ENCODE data around the gene GNA15. TPM values are rescaled to one million over a fixed set of nuclear protein-coding genes. Genes with fewer than 3 reads are reported as not detected.

Gene GNA15
- total and polyA plus RNA-seq, 4 donors: 1.8 to 12.5 (median 7.0) TPM

DNA sequence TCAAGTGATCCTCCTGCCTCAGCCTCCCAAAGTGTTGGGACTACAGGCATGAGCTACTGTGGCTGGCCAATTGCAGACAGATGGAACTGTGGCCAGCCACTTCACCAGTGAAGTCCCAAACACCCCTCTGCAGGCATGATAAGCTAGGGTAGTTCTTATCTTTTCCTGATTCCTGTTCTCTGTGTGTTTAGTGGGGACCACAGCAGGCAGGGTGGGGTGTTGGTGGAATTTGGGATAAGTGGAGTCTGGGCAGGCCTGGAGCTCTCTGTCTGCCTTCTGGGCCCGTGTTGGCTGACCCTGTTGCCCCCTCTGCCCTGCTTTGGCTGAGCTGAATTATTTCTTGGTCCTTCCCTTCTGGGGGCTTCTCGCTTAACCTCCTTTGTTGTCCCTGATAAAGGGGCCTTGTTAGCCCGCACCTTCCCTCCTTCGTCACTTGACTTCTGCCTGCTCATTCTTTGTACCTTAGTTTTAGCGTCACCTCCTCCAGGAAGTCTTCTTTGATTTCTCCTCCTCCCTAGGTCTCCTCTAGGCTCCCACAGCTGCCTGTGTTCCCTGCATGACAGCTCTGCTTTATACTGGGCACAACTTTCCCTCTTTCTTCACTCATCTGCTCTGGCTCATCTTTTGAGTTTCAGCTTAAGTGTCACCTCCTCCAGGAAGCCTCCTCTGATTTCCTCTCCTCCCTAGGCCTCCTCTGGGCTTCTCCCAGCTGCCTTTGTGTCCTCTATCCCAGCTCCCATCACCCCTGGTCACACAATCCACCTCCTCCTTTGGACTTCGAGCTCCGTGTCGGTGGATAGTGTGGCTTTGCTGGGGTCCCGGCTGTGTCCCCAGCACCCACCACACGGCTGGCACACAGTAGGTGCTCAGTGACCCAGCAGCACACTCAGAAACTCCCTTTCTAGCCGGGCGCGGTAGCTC, 48.1 kb downstream of the GNA15 start:
- Histone ChIP-seq H3K27me3 (ENCODE audit: control insufficient read depth in 1 of 2, insufficient read depth in 2 of 2, low read length in 1 of 2) (no peaks in the 10 kb centered on the region), H3K4me1 (ENCODE audit: control insufficient read depth in 1 of 2, insufficient read depth in 2 of 2, low read length in 2 of 2) (no peaks in the 10 kb centered on the region)
- intact Hi-C loops (cut with DNase I): no loop called here

GRCh38 chr19:3184847-3185460, 49.1 kb downstream of the GNA15 start:
- H3K4me3 ChIP-seq (ENCODE audit: low read length in 2 of 2): peak overlapping the region; percentile 6 to 56
- no peaks in the 10 kb centered on the region for H3K9me3 ChIP-seq (ENCODE audit: control insufficient read depth, low read length)
- no peaks in the 10 kb centered on the region for H3K36me3 ChIP-seq (ENCODE audit: control insufficient read depth in 1 of 2, insufficient read depth in 2 of 2, low read length in 1 of 2)
- intact Hi-C loops (cut with DNase I): no loop called here
- H3K4me1 ChIP-seq (ENCODE audit: control insufficient read depth in 1 of 2, insufficient read depth in 2 of 2, low read length in 2 of 2): no peaks in the 10 kb centered on the region
- ATAC-seq (ENCODE audit: low FRiP score) (peak; percentile 76), DNase-seq (peak; percentile 84 to 87)
- H3K27me3 ChIP-seq (ENCODE audit: control insufficient read depth in 1 of 2, insufficient read depth in 2 of 2, low read length in 1 of 2): no peaks in the 10 kb centered on the region
- 12 to 15% methylated on average over 14 of the region's 14 CpGs for WGBS, 2 donors
- H3K27ac ChIP-seq (ENCODE audit: low read depth in 1 of 2, low read length in 2 of 2): no peak overlapping the region

More for the DNA sequence above, 48.1 kb downstream of the GNA15 start:
- peak in 1 of 2 donors; percentile 55 for DNase-seq
- Histone ChIP-seq H3K27ac (ENCODE audit: low read depth in 1 of 2, low read length in 2 of 2) (no peak overlapping the region), H3K4me3 (ENCODE audit: low read length in 2 of 2) (no peak overlapping the region), H3K9me3 (ENCODE audit: control insufficient read depth, low read length) (no peaks in the 10 kb centered on the region), H3K36me3 (ENCODE audit: control insufficient read depth in 1 of 2, insufficient read depth in 2 of 2, low read length in 1 of 2) (no peaks in the 10 kb centered on the region)
- no peak for ATAC-seq (ENCODE audit: low FRiP score)
- WGBS, 2 donors: 79 to 83% methylated on average over 13 of the region's 13 CpGs

DNA sequence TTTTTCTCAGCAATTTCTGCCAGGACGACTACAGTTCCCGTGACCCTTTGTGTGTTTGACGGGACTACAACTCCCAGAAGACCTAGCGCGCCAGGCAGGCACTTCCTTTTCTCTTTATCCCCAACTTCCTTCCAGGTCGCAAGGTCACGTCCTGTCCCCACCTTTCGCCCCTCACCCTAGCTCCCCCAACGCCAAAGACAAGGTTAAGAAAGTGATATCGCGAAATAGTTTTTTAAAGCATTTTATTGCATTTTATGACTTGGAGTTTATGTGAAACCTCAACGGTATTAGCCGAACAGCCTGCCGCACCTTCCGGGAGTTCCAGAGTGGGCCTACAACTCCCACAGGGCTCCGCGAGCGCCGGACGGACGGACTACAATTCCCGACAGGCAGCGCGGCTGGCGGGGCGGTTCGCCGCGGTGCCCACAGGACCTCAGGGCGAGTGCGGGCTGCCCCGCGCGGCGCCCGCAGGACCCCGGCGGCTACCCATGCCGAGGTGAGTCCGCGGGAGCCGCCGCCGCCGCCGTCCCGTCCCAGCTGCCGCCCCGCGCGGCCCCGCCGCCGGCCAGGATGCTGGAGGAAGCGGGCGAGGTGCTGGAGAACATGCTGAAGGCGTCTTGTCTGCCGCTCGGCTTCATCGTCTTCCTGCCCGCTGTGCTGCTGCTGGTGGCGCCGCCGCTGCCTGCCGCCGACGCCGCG, 49.8 kb downstream of the GNA15 start, which contains the start of gene NCLN:
TSS of gene NCLN (plus strand) at position 470 of the 699 bp plus-strand sequence. CDS start at position 571, 101 bp downstream.
- ATAC-seq (ENCODE audit: low FRiP score) (peak; percentile 97), DNase-seq (peak; percentile 97 to 98)
- no peaks in the 10 kb centered on the region for H3K9me3 ChIP-seq (ENCODE audit: control insufficient read depth, low read length)
- H3K27me3 ChIP-seq (ENCODE audit: control insufficient read depth in 1 of 2, insufficient read depth in 2 of 2, low read length in 1 of 2): no peaks in the 10 kb centered on the region
- WGBS, 2 donors: 0% methylated on average over 66 to 69 of the region's 69 CpGs
- intact Hi-C loops (cut with DNase I): no loop called here
- H3K4me1 ChIP-seq (ENCODE audit: control insufficient read depth in 1 of 2, insufficient read depth in 2 of 2, low read length in 2 of 2): no peaks in the 10 kb centered on the region
- H3K4me3 ChIP-seq (ENCODE audit: low read length in 2 of 2): peak within 1 kb of the TSS; percentile 52 to 56
- no peaks in the 10 kb centered on the region for H3K36me3 ChIP-seq (ENCODE audit: control insufficient read depth in 1 of 2, insufficient read depth in 2 of 2, low read length in 1 of 2)
- H3K27ac ChIP-seq (ENCODE audit: low read depth in 1 of 2, low read length in 2 of 2): no peak within 1 kb of the TSS

GRCh38 chr19:3186160-3186688, 50.4 kb downstream of the GNA15 start:
- Histone ChIP-seq H3K4me1 (ENCODE audit: control insufficient read depth in 1 of 2, insufficient read depth in 2 of 2, low read length in 2 of 2) (no peaks in the 10 kb centered on the region), H3K36me3 (ENCODE audit: control insufficient read depth in 1 of 2, insufficient read depth in 2 of 2, low read length in 1 of 2) (no peaks in the 10 kb centered on the region), H3K9me3 (ENCODE audit: control insufficient read depth, low read length) (no peaks in the 10 kb centered on the region), H3K27me3 (ENCODE audit: control insufficient read depth in 1 of 2, insufficient read depth in 2 of 2, low read length in 1 of 2) (no peaks in the 10 kb centered on the region), H3K27ac (ENCODE audit: low read depth in 1 of 2, low read length in 2 of 2) (no peak overlapping the region), H3K4me3 (ENCODE audit: low read length in 2 of 2) (peak overlapping the region; percentile 52 to 56)
- DNase-seq: peak in 1 of 2 donors; percentile 77
- intact Hi-C loops (cut with DNase I): no loop called here
- ATAC-seq (ENCODE audit: low FRiP score): no peak
- WGBS, 2 donors: 0 to 1% methylated on average over 34 to 38 of the region's 38 CpGs

GRCh38 chr19:3186891-3187661, 51.2 kb downstream of the GNA15 start:
- Histone ChIP-seq H3K4me1 (ENCODE audit: control insufficient read depth in 1 of 2, insufficient read depth in 2 of 2, low read length in 2 of 2) (no peaks in the 10 kb centered on the region), H3K36me3 (ENCODE audit: control insufficient read depth in 1 of 2, insufficient read depth in 2 of 2, low read length in 1 of 2) (no peaks in the 10 kb centered on the region), H3K27ac (ENCODE audit: low read depth in 1 of 2, low read length in 2 of 2) (no peak overlapping the region), H3K27me3 (ENCODE audit: control insufficient read depth in 1 of 2, insufficient read depth in 2 of 2, low read length in 1 of 2) (no peaks in the 10 kb centered on the region), H3K9me3 (ENCODE audit: control insufficient read depth, low read length) (no peaks in the 10 kb centered on the region), H3K4me3 (ENCODE audit: low read length in 2 of 2) (no peak overlapping the region)
- ATAC-seq (ENCODE audit: low FRiP score): no peak
- 74 to 76% methylated on average over 23 of the region's 23 CpGs for WGBS, 2 donors
- intact Hi-C loops (cut with DNase I): no loop called here
- peak in 1 of 2 donors; percentile 73 for DNase-seq

GRCh38 chr19:3187662-3188511, 52.1 kb downstream of the GNA15 start:
- ATAC-seq (ENCODE audit: low FRiP score) (no peak), DNase-seq (peak in 1 of 2 donors; percentile 69)
- 87 to 89% methylated on average over 36 of the region's 36 CpGs for WGBS, 2 donors
- H3K36me3 ChIP-seq (ENCODE audit: control insufficient read depth in 1 of 2, insufficient read depth in 2 of 2, low read length in 1 of 2): no peaks in the 10 kb centered on the region
- intact Hi-C loops (cut with DNase I): no loop called here
- H3K9me3 ChIP-seq (ENCODE audit: control insufficient read depth, low read length): no peaks in the 10 kb centered on the region
- no peak overlapping the region for H3K27ac ChIP-seq (ENCODE audit: low read depth in 1 of 2, low read length in 2 of 2)
- H3K4me1 ChIP-seq (ENCODE audit: control insufficient read depth in 1 of 2, insufficient read depth in 2 of 2, low read length in 2 of 2): no peaks in the 10 kb centered on the region
- H3K4me3 ChIP-seq (ENCODE audit: low read length in 2 of 2): no peak overlapping the region
- H3K27me3 ChIP-seq (ENCODE audit: control insufficient read depth in 1 of 2, insufficient read depth in 2 of 2, low read length in 1 of 2): no peaks in the 10 kb centered on the region

- intact Hi-C loops (cut with DNase I): no loop called here
- no peak for ATAC-seq (ENCODE audit: low FRiP score)
- Histone ChIP-seq H3K9me3 (ENCODE audit: control insufficient read depth, low read length) (no peaks in the 10 kb centered on the region), H3K27me3 (ENCODE audit: control insufficient read depth in 1 of 2, insufficient read depth in 2 of 2, low read length in 1 of 2) (no peaks in the 10 kb centered on the region), H3K4me1 (ENCODE audit: control insufficient read depth in 1 of 2, insufficient read depth in 2 of 2, low read length in 2 of 2) (no peaks in the 10 kb centered on the region), H3K36me3 (ENCODE audit: control insufficient read depth in 1 of 2, insufficient read depth in 2 of 2, low read length in 1 of 2) (no peaks in the 10 kb centered on the region), H3K27ac (ENCODE audit: low read depth in 1 of 2, low read length in 2 of 2) (no peak overlapping the region), H3K4me3 (ENCODE audit: low read length in 2 of 2) (no peak overlapping the region)
- DNase-seq: peak in 1 of 2 donors; percentile 71
- 92 to 94% methylated on average over 35 of the region's 35 CpGs for WGBS, 2 donors
These were observed 53.1 kb downstream of the GNA15 start for GRCh38 chr19:3188627-3189596.

Measured in aorta (tissue), 5 donors.